ENCODE measurements around the gene ACACB. TPM values are rescaled to one million over a fixed set of nuclear protein-coding genes. Genes with fewer than 3 reads are reported as not detected.

ACACB gene
- total RNA-seq, 4 donors from 2014 or later = 19.6 to 38.2 (median 25.8) TPM

GRCh38 chr12:109284392-109284791 is 168.0 kb downstream of the ACACB start:
- 92 to 93% methylated on average over 16 of the region's 20 CpGs for whole genome bisulfite sequencing, 2 donors
- intact Hi-C loops (cut with DNase I; ENCODE audit: low total_unique reads) = no loop called here
- DNase-seq (ENCODE audit: low spot score in 2 of 2) = no peak
- no peak overlapping the region for H3K4me3 ChIP-seq (ENCODE audit: low read depth, poor library complexity, severe bottlenecking)
- TF ChIP-seq CTCF (IDR thresholded peaks at IDR 0.05) (no peak), POLR2A (IDR thresholded peaks at IDR 0.05) (no peak)

GRCh38 chr12:109286252-109286651 is 169.9 kb downstream of the ACACB start:
- no peak for DNase-seq (ENCODE audit: low spot score in 2 of 2)
- TF ChIP-seq CTCF (IDR thresholded peaks at IDR 0.05) = no peak
- TF ChIP-seq POLR2A (IDR thresholded peaks at IDR 0.05) = no peak
- no peak overlapping the region for H3K4me3 ChIP-seq (ENCODE audit: low read depth, poor library complexity, severe bottlenecking)
- intact Hi-C loops (cut with DNase I; ENCODE audit: low total_unique reads) = no loop called here

GRCh38 chr12:109286652-109287051 is 170.3 kb downstream of the ACACB start:
- TF ChIP-seq POLR2A (IDR thresholded peaks at IDR 0.05) (no peak), CTCF (IDR thresholded peaks at IDR 0.05) (no peak)
- intact Hi-C loops (cut with DNase I; ENCODE audit: low total_unique reads) = no loop called here
- no peak overlapping the region for H3K4me3 ChIP-seq (ENCODE audit: low read depth, poor library complexity, severe bottlenecking)
- no peak for DNase-seq (ENCODE audit: low spot score in 2 of 2)
- WGBS, 2 donors = 80 to 87% methylated on average over 4 of the region's 4 CpGs

GRCh38 chr12:109287181-109287580 is 170.8 kb downstream of the ACACB start:
- 65 to 73% methylated on average over 7 of the region's 7 CpGs for WGBS, 2 donors
- TF ChIP-seq CTCF (IDR thresholded peaks at IDR 0.05) (no peak), POLR2A (IDR thresholded peaks at IDR 0.05) (no peak)
- no peak for DNase-seq (ENCODE audit: low spot score in 2 of 2)
- intact Hi-C loops (cut with DNase I; ENCODE audit: low total_unique reads) = no loop called here
- no peak overlapping the region for H3K4me3 ChIP-seq (ENCODE audit: low read depth, poor library complexity, severe bottlenecking)

- no peak for TF ChIP-seq CTCF (IDR thresholded peaks at IDR 0.05)
- TF ChIP-seq POLR2A (IDR thresholded peaks at IDR 0.05) = no peak
These were observed 171.6 kb downstream of the ACACB start for GRCh38 chr12:109287811-109288469.

GRCh38 chr12:109288571-109288970 is 172.2 kb downstream of the ACACB start:
- no peak for DNase-seq (ENCODE audit: low spot score in 2 of 2)
- 78 to 80% methylated on average over 1 of the region's 1 CpG for WGBS, 2 donors
- TF ChIP-seq POLR2A (IDR thresholded peaks at IDR 0.05) = no peak
- TF ChIP-seq CTCF (IDR thresholded peaks at IDR 0.05) = no peak
- H3K4me3 ChIP-seq (ENCODE audit: low read depth, poor library complexity, severe bottlenecking) = no peak overlapping the region
- intact Hi-C loops (cut with DNase I; ENCODE audit: low total_unique reads) = no loop called here

More at GRCh38 chr12:109287811-109288469, 171.6 kb downstream of the ACACB start:
- intact Hi-C loops (cut with DNase I; ENCODE audit: low total_unique reads) = no loop called here
- no peak for DNase-seq (ENCODE audit: low spot score in 2 of 2)
- WGBS, 2 donors = 78 to 80% methylated on average over 14 to 15 of the region's 16 CpGs
- no peak overlapping the region for H3K4me3 ChIP-seq (ENCODE audit: low read depth, poor library complexity, severe bottlenecking)
